HG03095 (cell line): Measurements from ENCODE around the gene DHX29.

Experiments
- ATAC-seq: cut with Tn5 transposase; IDR thresholded peaks from one replicate; pipeline ENCODE4 v1.9.1; 2021; ENCODE audit warnings: moderate library complexity; ENCODE audit not compliant: unreplicated experiment

The DHX29 gene

GRCh38 chr5:55234121-55234700 is 73.3 kb downstream of the DHX29 start:
- ATAC-seq: no peak

- peak; percentile 72 for ATAC-seq
Observed at GRCh38 chr5:55232985-55233928, 74.2 kb downstream of the DHX29 start, which contains the start of gene CCNO. Gene CCNO, minus strand, starts transcription at chr5:55233608. Its CDS starts 85 bp downstream, at chr5:55233523.

- ATAC-seq: no peak
Observed at GRCh38 chr5:55232271-55232984, 75.1 kb downstream of the DHX29 start.

GRCh38 chr5:55231919-55232270 is 75.6 kb downstream of the DHX29 start:
- no peak for ATAC-seq

GRCh38 chr5:55231029-55231918 is 76.2 kb downstream of the DHX29 start:
- ATAC-seq: no peak

- ATAC-seq: no peak
Observed at GRCh38 chr5:55230086-55230629, 77.3 kb downstream of the DHX29 start.

- ATAC-seq: no peak
Observed at GRCh38 chr5:55227664-55228430, 79.6 kb downstream of the DHX29 start.

- peak; percentile 47 for ATAC-seq
Observed at GRCh38 chr5:55226934-55227663, 80.4 kb downstream of the DHX29 start, which contains the start of gene MCIDAS. Gene MCIDAS, minus strand, starts transcription at chr5:55227315. Its CDS starts 177 bp downstream, at chr5:55227138.

GRCh38 chr5:55226027-55226933 is 81.2 kb downstream of the DHX29 start:
- ATAC-seq: peak; percentile 59

- ATAC-seq: no peak
Observed at GRCh38 chr5:55225346-55225745, 82.1 kb downstream of the DHX29 start.

- no peak for ATAC-seq
Observed at GRCh38 chr5:55223812-55224240, 83.7 kb downstream of the DHX29 start.

GRCh38 chr5:55222985-55223811 is 84.3 kb downstream of the DHX29 start:
- no peak for ATAC-seq

- ATAC-seq: no peak
Observed at GRCh38 chr5:55222092-55222984, 85.2 kb downstream of the DHX29 start.

- no peak for ATAC-seq
Observed at GRCh38 chr5:55220433-55221185, 86.9 kb downstream of the DHX29 start.

- no peak for ATAC-seq
Observed at GRCh38 chr5:55219770-55220169, 87.7 kb downstream of the DHX29 start.
